Stimulated activated naive B cell treated with anti-CD40 and anti-IgM and Interleukin-4, amounts not matched to agents 10 μg/mL and 1 μg/mL and 100 μg/mL, for 72 hours (primary cell): Measurements from ENCODE around the gene LYSMD4.
"Not testable (repeated sequence)": the region's sequence is repeated elsewhere in the genome, so short reads cannot be mapped to it uniquely, and the experiment has no call there.

Experiments
- ATAC-seq, 2 donors: fragments of 150-1000 bp; cut with Tn5 transposase; replicated peaks; 2 replicates each; pipeline ENCODE4 v1.10.0; 2021; ENCODE audit warnings: moderate library complexity in 1 of 2
- DNase-seq: peaks from one replicate; pipeline ENCODE4 v3.0.0; 2021
- H3K27ac Mint-ChIP-seq: one replicate; pipeline ENCODE4 v1.8.0; 2022; ENCODE audit warnings: mild to moderate bottlenecking, mixed read lengths
- H3K27me3 Mint-ChIP-seq, 2 donors: one replicate each; pipeline ENCODE4 v1.8.0; 2022; ENCODE audit warnings: mixed read lengths in 2 of 2
- H3K36me3 Mint-ChIP-seq, 2 donors: one replicate each; pipeline ENCODE4 v1.8.0; 2022; ENCODE audit warnings: mixed read lengths in 2 of 2, mild to moderate bottlenecking in 1 of 2
- H3K4me1 Mint-ChIP-seq, 2 donors: one replicate each; pipeline ENCODE4 v1.8.0; 2022; ENCODE audit warnings: mixed read lengths in 2 of 2, mild to moderate bottlenecking in 1 of 2
- H3K4me3 Mint-ChIP-seq, 2 donors: one replicate each; pipeline ENCODE4 v1.8.0; 2022; ENCODE audit warnings: mild to moderate bottlenecking in 2 of 2, mixed read lengths in 2 of 2, moderate library complexity in 1 of 2
- H3K9me3 Mint-ChIP-seq, 2 donors: one replicate each; pipeline ENCODE4 v1.8.0; 2022; ENCODE audit warnings: mixed read lengths in 2 of 2, mild to moderate bottlenecking in 1 of 2

The LYSMD4 gene

GRCh38 chr15:99733268-99734039 lies at the start of gene LYSMD4:
TSS of gene LYSMD4 (minus strand) at chr15:99733437. CDS start at chr15:99731999, 1,438 bp downstream.
- no peaks in the 10 kb centered on the region for H3K27me3 Mint-ChIP-seq
- ATAC-seq (peak; percentile 98 to 99), DNase-seq (peak; percentile 95)
- H3K4me3 Mint-ChIP-seq: peak within 1 kb of the TSS; percentile 87 to 88
- peaks cover 8 to 16% of the 10 kb centered on the region in 2 donors for H3K4me1 Mint-ChIP-seq
- peak within 1 kb of the TSS; percentile 97 for H3K27ac Mint-ChIP-seq
- peaks cover 5 to 11% of the 10 kb centered on the region in 2 donors for H3K36me3 Mint-ChIP-seq
- H3K9me3 Mint-ChIP-seq: peaks cover 0 to 2% of the 10 kb centered on the region in 2 donors

- H3K4me1 Mint-ChIP-seq, H3K27me3 Mint-ChIP-seq, H3K9me3 Mint-ChIP-seq, H3K36me3 Mint-ChIP-seq, H3K4me3 Mint-ChIP-seq, H3K27ac Mint-ChIP-seq, DNase-seq, ATAC-seq: not testable (repeated sequence)
These were observed 48.8 kb upstream of the LYSMD4 start for GRCh38 chr15:99782029-99782428.

- no peaks in the 10 kb centered on the region for H3K4me1 Mint-ChIP-seq
- H3K9me3 Mint-ChIP-seq: peaks cover 5% of the 10 kb centered on the region in 2 donors
- DNase-seq (no peak), ATAC-seq (no peak)
- no peaks in the 10 kb centered on the region for H3K27me3 Mint-ChIP-seq
- no peak overlapping the region for H3K27ac Mint-ChIP-seq
- H3K36me3 Mint-ChIP-seq: peaks cover 0 to 7% of the 10 kb centered on the region in 2 donors
- no peak overlapping the region for H3K4me3 Mint-ChIP-seq
These were observed 43.9 kb upstream of the LYSMD4 start for GRCh38 chr15:99777144-99777543.

GRCh38 chr15:99764522-99764921 lies 31.3 kb upstream of the LYSMD4 start:
- no peak for ATAC-seq

GRCh38 chr15:99763827-99764226 lies 30.6 kb upstream of the LYSMD4 start:
- Mint-ChIP-seq H3K27ac (no peak overlapping the region), H3K36me3 (no peaks in the 10 kb centered on the region), H3K27me3 (no peaks in the 10 kb centered on the region), H3K9me3 (no peaks in the 10 kb centered on the region), H3K4me3 (no peak overlapping the region), H3K4me1 (no peaks in the 10 kb centered on the region)
- ATAC-seq (peak; percentile 67 to 90), DNase-seq (no peak)

More at GRCh38 chr15:99764522-99764921, 31.3 kb upstream of the LYSMD4 start:
- Mint-ChIP-seq H3K27me3 (no peaks in the 10 kb centered on the region), H3K27ac (no peak overlapping the region), H3K4me1 (no peaks in the 10 kb centered on the region), H3K36me3 (no peaks in the 10 kb centered on the region), H3K4me3 (no peak overlapping the region), H3K9me3 (no peaks in the 10 kb centered on the region)
- no peak for DNase-seq

- H3K4me1 Mint-ChIP-seq: no peaks in the 10 kb centered on the region
- ATAC-seq: no peak
- H3K36me3 Mint-ChIP-seq: no peaks in the 10 kb centered on the region
- H3K27ac Mint-ChIP-seq: no peak overlapping the region
- no peaks in the 10 kb centered on the region for H3K27me3 Mint-ChIP-seq
- DNase-seq: no peak
- H3K4me3 Mint-ChIP-seq: no peak overlapping the region
- H3K9me3 Mint-ChIP-seq: no peaks in the 10 kb centered on the region
These were observed 29.1 kb upstream of the LYSMD4 start for GRCh38 chr15:99762288-99762687.

GRCh38 chr15:99755692-99756409 lies 22.6 kb upstream of the LYSMD4 start:
- no peak overlapping the region for H3K27ac Mint-ChIP-seq
- no peaks in the 10 kb centered on the region for H3K9me3 Mint-ChIP-seq
- H3K36me3 Mint-ChIP-seq: no peaks in the 10 kb centered on the region
- ATAC-seq (peak; percentile 93 to 97), DNase-seq (peak; percentile 23)
- no peaks in the 10 kb centered on the region for H3K27me3 Mint-ChIP-seq
- no peak overlapping the region for H3K4me3 Mint-ChIP-seq
- peaks cover 6 to 11% of the 10 kb centered on the region in 2 donors for H3K4me1 Mint-ChIP-seq

- DNase-seq (no peak), ATAC-seq (no peak)
- Mint-ChIP-seq H3K4me3 (no peak overlapping the region), H3K9me3 (no peaks in the 10 kb centered on the region), H3K36me3 (no peaks in the 10 kb centered on the region), H3K27ac (no peak overlapping the region), H3K4me1 (peaks cover 6 to 11% of the 10 kb centered on the region in 2 donors), H3K27me3 (no peaks in the 10 kb centered on the region)
These were observed 19.8 kb upstream of the LYSMD4 start for GRCh38 chr15:99753066-99753465.

GRCh38 chr15:99752556-99752955 lies 19.3 kb upstream of the LYSMD4 start:
- H3K27me3 Mint-ChIP-seq: no peaks in the 10 kb centered on the region
- DNase-seq (no peak), ATAC-seq (no peak)
- H3K27ac Mint-ChIP-seq: no peak overlapping the region
- H3K36me3 Mint-ChIP-seq: no peaks in the 10 kb centered on the region
- no peak overlapping the region for H3K4me3 Mint-ChIP-seq
- H3K4me1 Mint-ChIP-seq: peaks cover 6 to 11% of the 10 kb centered on the region in 2 donors
- no peaks in the 10 kb centered on the region for H3K9me3 Mint-ChIP-seq

GRCh38 chr15:99750326-99750725 lies 17.1 kb upstream of the LYSMD4 start:
- not testable (repeated sequence) for DNase-seq, H3K4me1 Mint-ChIP-seq, H3K27me3 Mint-ChIP-seq, H3K27ac Mint-ChIP-seq, H3K36me3 Mint-ChIP-seq, H3K9me3 Mint-ChIP-seq, H3K4me3 Mint-ChIP-seq, ATAC-seq

- no peaks in the 10 kb centered on the region for H3K9me3 Mint-ChIP-seq
- no peak for DNase-seq
- H3K36me3 Mint-ChIP-seq: no peaks in the 10 kb centered on the region
- no peaks in the 10 kb centered on the region for H3K4me1 Mint-ChIP-seq
- H3K27me3 Mint-ChIP-seq: no peaks in the 10 kb centered on the region
- ATAC-seq: no peak
- H3K4me3 Mint-ChIP-seq: no peak overlapping the region
- no peak overlapping the region for H3K27ac Mint-ChIP-seq
These were observed 16.1 kb upstream of the LYSMD4 start for GRCh38 chr15:99749386-99749785.

GRCh38 chr15:99745370-99746086 lies 12.3 kb upstream of the LYSMD4 start:
- Mint-ChIP-seq H3K27me3 (no peaks in the 10 kb centered on the region), H3K4me1 (no peaks in the 10 kb centered on the region), H3K27ac (no peak overlapping the region), H3K36me3 (no peaks in the 10 kb centered on the region), H3K4me3 (no peak overlapping the region), H3K9me3 (no peaks in the 10 kb centered on the region)
- no peak for ATAC-seq
- no peak for DNase-seq

- no peaks in the 10 kb centered on the region for H3K36me3 Mint-ChIP-seq
- no peak overlapping the region for H3K27ac Mint-ChIP-seq
- H3K4me3 Mint-ChIP-seq: no peak overlapping the region
- DNase-seq: no peak
- no peaks in the 10 kb centered on the region for H3K4me1 Mint-ChIP-seq
- H3K27me3 Mint-ChIP-seq: no peaks in the 10 kb centered on the region
- H3K9me3 Mint-ChIP-seq: no peaks in the 10 kb centered on the region
- no peak for ATAC-seq
These were observed 10.9 kb upstream of the LYSMD4 start for GRCh38 chr15:99744142-99744541.

GRCh38 chr15:99741835-99742234 lies 8.6 kb upstream of the LYSMD4 start:
- no peaks in the 10 kb centered on the region for H3K9me3 Mint-ChIP-seq
- H3K4me1 Mint-ChIP-seq: no peaks in the 10 kb centered on the region
- no peak overlapping the region for H3K27ac Mint-ChIP-seq
- no peak for DNase-seq
- H3K27me3 Mint-ChIP-seq: no peaks in the 10 kb centered on the region
- H3K36me3 Mint-ChIP-seq: no peaks in the 10 kb centered on the region
- no peak overlapping the region for H3K4me3 Mint-ChIP-seq
- ATAC-seq: no peak
